LNCaP clone FGC (cell line): ENCODE data around the gene CCRL2.
"Not testable (repeated sequence)": the region's sequence is repeated elsewhere in the genome, so short reads cannot be mapped to it uniquely, and the experiment has no call there.

Source experiments
- DNase-seq: peaks from one replicate; pipeline ENCODE4 v3.0.0-alpha.2; 2011; ENCODE audit warnings: low read depth
- H3K4me3 ChIP-seq: 2 replicates; pipeline ENCODE4 v1.5.1; 2011; ENCODE audit warnings: mild to moderate bottlenecking, low read depth, low read length, control low read depth
- CTCF ChIP-seq: IDR thresholded peaks from 2 replicates; pipeline ENCODE4 v1.5.1; 2012; ENCODE audit warnings: mild to moderate bottlenecking; ENCODE audit not compliant: control insufficient read depth, insufficient read depth; ENCODE audit errors: extremely low read depth

Gene CCRL2

GRCh38 chr3:46380471-46381221 is 26.4 kb upstream of the CCRL2 start:
- no peak overlapping the region for H3K4me3 ChIP-seq
- DNase-seq = no peak
- TF ChIP-seq CTCF = no peak

- H3K4me3 ChIP-seq = no peak overlapping the region
- no peak for DNase-seq
- TF ChIP-seq CTCF = no peak
These were observed 25.4 kb upstream of the CCRL2 start for GRCh38 chr3:46381625-46382024.

GRCh38 chr3:46383211-46383950 is 23.7 kb upstream of the CCRL2 start:
- no peak for TF ChIP-seq CTCF
- DNase-seq = no peak
- no peak overlapping the region for H3K4me3 ChIP-seq

- no peak for DNase-seq
- H3K4me3 ChIP-seq = no peak overlapping the region
- TF ChIP-seq CTCF = no peak
These were observed 23.1 kb upstream of the CCRL2 start for GRCh38 chr3:46383951-46384330.

- no peak for DNase-seq
- no peak overlapping the region for H3K4me3 ChIP-seq
- no peak for TF ChIP-seq CTCF
These were observed 20.9 kb upstream of the CCRL2 start for GRCh38 chr3:46386205-46386604.

- not testable (repeated sequence) for DNase-seq, H3K4me3 ChIP-seq
These were observed 18.2 kb upstream of the CCRL2 start for GRCh38 chr3:46388847-46389246.

- no peak overlapping the region for H3K4me3 ChIP-seq
- TF ChIP-seq CTCF = no peak
- DNase-seq = no peak
These were observed 17.8 kb upstream of the CCRL2 start for GRCh38 chr3:46389306-46389705.

GRCh38 chr3:46391526-46391925 is 15.5 kb upstream of the CCRL2 start:
- DNase-seq, H3K4me3 ChIP-seq: not testable (repeated sequence)
